ENCODE measurements around the gene TM4SF18. TPM values are rescaled to one million over a fixed set of nuclear protein-coding genes. Genes with fewer than 3 reads are reported as not detected.

The TM4SF18 gene
- total RNA-seq, 1 experiment from 2014 or later, result 0.34 TPM

- POLR2A ChIA-PET, result interaction anchor here (1.7 kb wide), 1 partner anchor 14 kb away, joined by 3 read pairs; no protein-coding TSS in a partner anchor
- no peaks in the 10 kb centered on the region for H3K9me3 ChIP-seq (ENCODE audit: control insufficient read depth in 1 of 2, insufficient read depth in 1 of 2, low read depth in 1 of 2, low read length in 2 of 2)
- H3K79me2 ChIP-seq (ENCODE audit: insufficient read depth, low read length), result no peaks in the 10 kb centered on the region
- RAD21 ChIA-PET (ENCODE audit: low non-redundant PET in 1 of 2, low total read pairs in 2 of 2, uncharacterized antibody in 2 of 2, unreplicated experiment in 2 of 2), result no interaction called here
- BruUV-seq (replicated peaks), result no TSS peak
- H3K4me2 ChIP-seq (ENCODE audit: low read length), result peak overlapping the region; percentile 20; the same call in 1 of the 2 replicates
- no peak for ATAC-seq
- H3K4me3 ChIP-seq (replicated peaks in 1 of 2; ENCODE audit: low read depth in 1 of 2, low read length in 2 of 2), result no peak overlapping the region
- TF ChIP-seq CTCF (IDR thresholded peaks at IDR 0.05 in 2 of 3, conservative IDR thresholded peaks at IDR 0.05 in 1 of 3; ENCODE audit: borderline replicate concordance in 1 of 3, insufficient read depth in 1 of 3, low read depth in 2 of 3, low read length in 2 of 3) (no peak), MAX (IDR thresholded peaks at IDR 0.05) (no peak), EGR1 (IDR thresholded peaks at IDR 0.05; ENCODE audit: low read depth) (no peak), ZBTB33 (IDR thresholded peaks at IDR 0.05; ENCODE audit: extremely low read depth, insufficient replicate concordance, low read length) (no peak), ELF1 (IDR thresholded peaks at IDR 0.05; ENCODE audit: borderline replicate concordance, low read depth) (no peak), SIN3A (IDR thresholded peaks at IDR 0.05; ENCODE audit: low read depth) (no peak), CBX3 (IDR thresholded peaks at IDR 0.05; ENCODE audit: low read depth) (no peak), ZNF274 (IDR thresholded peaks at IDR 0.05; ENCODE audit: low read depth, low read length) (no peak), SP1 (IDR thresholded peaks at IDR 0.05; ENCODE audit: low read depth) (no peak), CEBPB (IDR thresholded peaks at IDR 0.05; ENCODE audit: low read depth) (no peak)
- no peaks in the 10 kb centered on the region for H3K27me3 ChIP-seq (ENCODE audit: insufficient read depth, low read length)
- peaks cover 0 to 26% of the 10 kb centered on the region in 2 experiments; a peak in 2 of 4 replicates for H3K4me1 ChIP-seq (ENCODE audit: control insufficient read depth in 1 of 2, insufficient read depth in 2 of 2, low read length in 2 of 2)
- H3K27ac ChIP-seq (ENCODE audit: low read depth, low read length), result no peak overlapping the region
- peak overlapping the region; percentile 97 for H2AFZ ChIP-seq (ENCODE audit: low read depth, low read length, poor library complexity, severe bottlenecking)
- CTCF ChIA-PET, result interaction anchor here (1.5 kb wide), 1 partner anchor 360 kb away, joined by 3 read pairs; no protein-coding TSS in a partner anchor
- H4K20me1 ChIP-seq (ENCODE audit: insufficient read depth), result no peaks in the 10 kb centered on the region
- no peaks in the 10 kb centered on the region for H3K9me2 ChIP-seq (ENCODE audit: insufficient read depth)
- H3K36me3 ChIP-seq (ENCODE audit: control insufficient read depth in 1 of 2, insufficient read depth in 2 of 2, low read length in 2 of 2), result no peaks in the 10 kb centered on the region
- DNase-seq (ENCODE audit: low read depth, low spot score), result no peak
- H3K9ac ChIP-seq (ENCODE audit: low read length), result no peak overlapping the region
- intact Hi-C loops (cut with micrococcal nuclease), result no loop called here
Measured at GRCh38 chr3:149314807-149315578, 18.4 kb downstream of the TM4SF18 start.

All from HCT116 (cell line).